ENCODE measurements around the gene PCNX1.

The PCNX1 gene

GRCh38 chr14:70888681-70889175 lies 18.5 kb upstream of the PCNX1 start:
- no peak for DNase-seq (ENCODE audit: low read depth in 2 of 2)

- no peak for DNase-seq (ENCODE audit: low read depth in 2 of 2)
Observed at GRCh38 chr14:70889555-70889954, 17.7 kb upstream of the PCNX1 start.

- no peak for DNase-seq (ENCODE audit: low read depth in 2 of 2)
Observed at GRCh38 chr14:70890826-70891659, 16.2 kb upstream of the PCNX1 start.

- no peak for DNase-seq (ENCODE audit: low read depth in 2 of 2)
Observed at GRCh38 chr14:70891737-70892136, 15.5 kb upstream of the PCNX1 start.

- DNase-seq (ENCODE audit: low read depth in 2 of 2) = no peak
Observed at GRCh38 chr14:70893062-70893845, 14.0 kb upstream of the PCNX1 start.

GRCh38 chr14:70893858-70894291 lies 13.4 kb upstream of the PCNX1 start:
- no peak for DNase-seq (ENCODE audit: low read depth in 2 of 2)

- no peak for DNase-seq (ENCODE audit: low read depth in 2 of 2)
Observed at GRCh38 chr14:70894868-70895267, 12.4 kb upstream of the PCNX1 start.

- no peak for DNase-seq (ENCODE audit: low read depth in 2 of 2)
Observed at GRCh38 chr14:70896317-70896716, 10.9 kb upstream of the PCNX1 start.

- DNase-seq (ENCODE audit: low read depth in 2 of 2) = no peak
Observed at GRCh38 chr14:70896981-70897380, 10.3 kb upstream of the PCNX1 start.

- DNase-seq (ENCODE audit: low read depth in 2 of 2) = no peak
Observed at GRCh38 chr14:70897464-70897863, 9.8 kb upstream of the PCNX1 start.

GRCh38 chr14:70898111-70898745 lies 9.0 kb upstream of the PCNX1 start:
- no peak for DNase-seq (ENCODE audit: low read depth in 2 of 2)

- no peak for DNase-seq (ENCODE audit: low read depth in 2 of 2)
Observed at GRCh38 chr14:70901269-70901668, 6.0 kb upstream of the PCNX1 start.

GRCh38 chr14:70902184-70902583 lies 5.1 kb upstream of the PCNX1 start:
- no peak for DNase-seq (ENCODE audit: low read depth in 2 of 2)

GRCh38 chr14:70904373-70904772 lies 2.9 kb upstream of the PCNX1 start:
- DNase-seq (ENCODE audit: low read depth in 2 of 2) = no peak

GRCh38 chr14:70905301-70905700 lies 2.0 kb upstream of the PCNX1 start:
- DNase-seq (ENCODE audit: low read depth in 2 of 2) = no peak

- no peak for DNase-seq (ENCODE audit: low read depth in 2 of 2)
Observed at GRCh38 chr14:70906793-70907175, 475 bp upstream of the PCNX1 start.

- DNase-seq (ENCODE audit: low read depth in 2 of 2) = peak in 1 of 2 donors; percentile 48
Observed at GRCh38 chr14:70907996-70908934, 1.0 kb downstream of the PCNX1 start.

- DNase-seq (ENCODE audit: low read depth in 2 of 2) = no peak
Observed at GRCh38 chr14:70908935-70909641, 1.8 kb downstream of the PCNX1 start.

GRCh38 chr14:70909733-70910614 lies 2.7 kb downstream of the PCNX1 start:
- no peak for DNase-seq (ENCODE audit: low read depth in 2 of 2)

GRCh38 chr14:70915415-70915814 lies 8.2 kb downstream of the PCNX1 start:
- no peak for DNase-seq (ENCODE audit: low read depth in 2 of 2)

Measured in stimulated activated CD8-positive, alpha-beta memory T cell treated with anti-CD3 and anti-CD28 coated beads, Interleukin-15, amount 100 ng/mL, for 4 hours (primary cell).